Upper lobe of left lung (tissue), 6 donors: Measurements from ENCODE around the gene SPIN1. TPM values are rescaled to one million over a fixed set of nuclear protein-coding genes. Genes with fewer than 3 reads are reported as not detected.

Experiments
- ATAC-seq, 2 donors: fragments of 200-7000 bp; cut with Tn5 transposase; one replicate each; pipeline ENCODE4 v1.9.1; 2022; ENCODE audit warnings: mild to moderate bottlenecking in 2 of 2, moderate library complexity in 2 of 2; ENCODE audit not compliant: low FRiP score in 2 of 2
- DNase-seq, 2 donors: peaks; one replicate each; pipeline ENCODE4 v3.0.0-alpha.2; 2019 to 2020
- H3K27ac ChIP-seq, 4 donors: fragments of 200-600 bp; sonication (generic); one replicate each; pipeline ENCODE4 v1.5.1; 2016 to 2019
- H3K27me3 ChIP-seq, 4 donors: fragments of 200-600 bp; sonication (generic); one replicate each; pipeline ENCODE4 v1.5.1; 2017 to 2019
- H3K36me3 ChIP-seq, 4 donors: fragments of 200-600 bp; sonication (generic); one replicate each; pipeline ENCODE4 v1.5.1; 2016 to 2019
- H3K4me1 ChIP-seq, 4 donors: fragments of 200-600 bp; sonication (generic); one replicate each; pipeline ENCODE4 v1.5.1; 2018 to 2019
- H3K4me3 ChIP-seq, 4 donors: fragments of 200-600 bp; sonication (generic); one replicate each; pipeline ENCODE4 v1.5.1; 2017 to 2019; ENCODE audit warnings: mild to moderate bottlenecking in 2 of 4, moderate library complexity in 1 of 4
- H3K9me3 ChIP-seq, 4 donors: fragments of 200-600 bp; sonication (generic); one replicate each; pipeline ENCODE4 v1.5.1; 2018 to 2019
- CTCF ChIP-seq, 6 experiments: fragments of 450-650 bp in 4 of 6; fragments of 200-600 bp in 2 of 6; sonication (generic) in 2 of 6; IDR thresholded peaks; one replicate each; pipeline ENCODE4 v1.5.1; 2016 to 2019; ENCODE audit warnings: antibody characterized with exemption in 6 of 6
- EP300 ChIP-seq, 4 donors: sonication (generic); formaldehyde crosslinking; IDR thresholded peaks; one replicate each; pipeline ENCODE4 v1.5.1; 2017; ENCODE audit warnings: antibody characterized with exemption in 4 of 4, control low read depth in 2 of 4
- POLR2A ChIP-seq, 4 donors: fragments of 450-650 bp; IDR thresholded peaks; one replicate each; pipeline ENCODE4 v1.5.1; 2016 to 2017; ENCODE audit warnings: antibody characterized with exemption in 4 of 4, mild to moderate bottlenecking in 2 of 4
- POLR2AphosphoS5 ChIP-seq, 2 donors: sonication (generic); formaldehyde crosslinking; IDR thresholded peaks; one replicate each; pipeline ENCODE4 v1.5.1; 2017; ENCODE audit warnings: antibody characterized with exemption in 2 of 2
- WGBS, 2 donors: methylation state at CpG; one replicate each; pipeline ENCODE4 v1.1.5; 2017 to 2018; 5-methylcytosine and 5-hydroxymethylcytosine counted together
- total RNA-seq, 6 donors: library from RNA; depleted of rRNA in 4 of 6; stranded (reverse); fragments of >200 nt in 4 of 6; gene quantifications; one replicate each; pipeline versions ENCODE4 v1.1.0 to v1.2.1, GENCODE V29; 2016 to 2021
- donor health status: DM: no; HTN: no; CAD: no; lungs with moderate emphysema.
- donor health status: DM: no; HTN: yes; CAD: no; lungs with severe emphysema.

Gene SPIN1
- total RNA-seq, 6 donors from 2014 or later: 29.3 to 66.4 (median 59.9) TPM

- Histone ChIP-seq H3K9me3 (no peaks in the 10 kb centered on the region), H3K4me1 (no peaks in the 10 kb centered on the region), H3K36me3 (no peaks in the 10 kb centered on the region), H3K27ac (no peak overlapping the region), H3K4me3 (no peak overlapping the region), H3K27me3 (no peaks in the 10 kb centered on the region)
- ATAC-seq (peak in 1 of 2 donors; percentile 55), DNase-seq (peak in 1 of 2 donors; percentile 50)
- TF ChIP-seq POLR2A (IDR thresholded peaks at IDR 0.05): no peak
- TF ChIP-seq POLR2AphosphoS5 (IDR thresholded peaks at IDR 0.05): no peak
- TF ChIP-seq CTCF (IDR thresholded peaks at IDR 0.05): no peak
- TF ChIP-seq EP300 (IDR thresholded peaks at IDR 0.05): no peak
- 91 to 93% methylated on average over 15 to 17 of the region's 17 CpGs for WGBS, 2 donors
Measured at GRCh38 chr9:88494983-88495721, 106.9 kb downstream of the SPIN1 start.

GRCh38 chr9:88497224-88497623, 109.0 kb downstream of the SPIN1 start:
- no peaks in the 10 kb centered on the region for H3K36me3 ChIP-seq
- no peak for ATAC-seq
- H3K27me3 ChIP-seq: no peaks in the 10 kb centered on the region
- H3K4me3 ChIP-seq: no peak overlapping the region
- no peaks in the 10 kb centered on the region for H3K4me1 ChIP-seq
- WGBS, 2 donors: 95 to 97% methylated on average over 2 of the region's 2 CpGs
- no peak for DNase-seq
- no peaks in the 10 kb centered on the region for H3K9me3 ChIP-seq
- no peak overlapping the region for H3K27ac ChIP-seq
- TF ChIP-seq POLR2AphosphoS5 (IDR thresholded peaks at IDR 0.05): no peak
- TF ChIP-seq CTCF (IDR thresholded peaks at IDR 0.05): no peak
- no peak for TF ChIP-seq EP300 (IDR thresholded peaks at IDR 0.05)
- no peak for TF ChIP-seq POLR2A (IDR thresholded peaks at IDR 0.05)

GRCh38 chr9:88498880-88499279, 110.6 kb downstream of the SPIN1 start:
- Histone ChIP-seq H3K9me3 (no peaks in the 10 kb centered on the region), H3K4me1 (no peaks in the 10 kb centered on the region), H3K4me3 (no peak overlapping the region), H3K27me3 (no peaks in the 10 kb centered on the region), H3K36me3 (no peaks in the 10 kb centered on the region), H3K27ac (no peak overlapping the region)
- TF ChIP-seq EP300 (IDR thresholded peaks at IDR 0.05) (no peak), POLR2A (IDR thresholded peaks at IDR 0.05) (no peak), CTCF (IDR thresholded peaks at IDR 0.05) (no peak), POLR2AphosphoS5 (IDR thresholded peaks at IDR 0.05) (no peak)
- no peak for ATAC-seq
- no peak for DNase-seq
- WGBS, 2 donors: 86 to 93% methylated on average over 6 of the region's 6 CpGs

- H3K4me1 ChIP-seq: no peaks in the 10 kb centered on the region
- no peak for DNase-seq
- H3K36me3 ChIP-seq: no peaks in the 10 kb centered on the region
- no peaks in the 10 kb centered on the region for H3K9me3 ChIP-seq
- H3K27me3 ChIP-seq: no peaks in the 10 kb centered on the region
- no peak for ATAC-seq
- no peak overlapping the region for H3K27ac ChIP-seq
- TF ChIP-seq CTCF (IDR thresholded peaks at IDR 0.05): no peak
- no peak for TF ChIP-seq POLR2A (IDR thresholded peaks at IDR 0.05)
- TF ChIP-seq POLR2AphosphoS5 (IDR thresholded peaks at IDR 0.05): no peak
- TF ChIP-seq EP300 (IDR thresholded peaks at IDR 0.05): no peak
- no peak overlapping the region for H3K4me3 ChIP-seq
- 91 to 93% methylated on average over 5 of the region's 5 CpGs for WGBS, 2 donors
Measured at GRCh38 chr9:88501086-88501485, 112.8 kb downstream of the SPIN1 start.

GRCh38 chr9:88502552-88503034, 114.3 kb downstream of the SPIN1 start:
- H3K9me3 ChIP-seq: no peaks in the 10 kb centered on the region
- no peak for ATAC-seq
- TF ChIP-seq CTCF (IDR thresholded peaks at IDR 0.05) (no peak), POLR2AphosphoS5 (IDR thresholded peaks at IDR 0.05) (no peak), POLR2A (IDR thresholded peaks at IDR 0.05) (no peak), EP300 (IDR thresholded peaks at IDR 0.05) (no peak)
- no peak overlapping the region for H3K27ac ChIP-seq
- no peak overlapping the region for H3K4me3 ChIP-seq
- DNase-seq: peak in 1 of 2 donors; percentile 45
- H3K4me1 ChIP-seq: no peaks in the 10 kb centered on the region
- no peaks in the 10 kb centered on the region for H3K36me3 ChIP-seq
- H3K27me3 ChIP-seq: no peaks in the 10 kb centered on the region
- WGBS, 2 donors: 85 to 88% methylated on average over 12 of the region's 12 CpGs
